ENCODE measurements around the gene SNF8.
"Not testable (repeated sequence)": the region's sequence is repeated elsewhere in the genome, so short reads cannot be mapped to it uniquely, and the experiment has no call there.

Gene SNF8, protein sequence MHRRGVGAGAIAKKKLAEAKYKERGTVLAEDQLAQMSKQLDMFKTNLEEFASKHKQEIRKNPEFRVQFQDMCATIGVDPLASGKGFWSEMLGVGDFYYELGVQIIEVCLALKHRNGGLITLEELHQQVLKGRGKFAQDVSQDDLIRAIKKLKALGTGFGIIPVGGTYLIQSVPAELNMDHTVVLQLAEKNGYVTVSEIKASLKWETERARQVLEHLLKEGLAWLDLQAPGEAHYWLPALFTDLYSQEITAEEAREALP

DNA sequence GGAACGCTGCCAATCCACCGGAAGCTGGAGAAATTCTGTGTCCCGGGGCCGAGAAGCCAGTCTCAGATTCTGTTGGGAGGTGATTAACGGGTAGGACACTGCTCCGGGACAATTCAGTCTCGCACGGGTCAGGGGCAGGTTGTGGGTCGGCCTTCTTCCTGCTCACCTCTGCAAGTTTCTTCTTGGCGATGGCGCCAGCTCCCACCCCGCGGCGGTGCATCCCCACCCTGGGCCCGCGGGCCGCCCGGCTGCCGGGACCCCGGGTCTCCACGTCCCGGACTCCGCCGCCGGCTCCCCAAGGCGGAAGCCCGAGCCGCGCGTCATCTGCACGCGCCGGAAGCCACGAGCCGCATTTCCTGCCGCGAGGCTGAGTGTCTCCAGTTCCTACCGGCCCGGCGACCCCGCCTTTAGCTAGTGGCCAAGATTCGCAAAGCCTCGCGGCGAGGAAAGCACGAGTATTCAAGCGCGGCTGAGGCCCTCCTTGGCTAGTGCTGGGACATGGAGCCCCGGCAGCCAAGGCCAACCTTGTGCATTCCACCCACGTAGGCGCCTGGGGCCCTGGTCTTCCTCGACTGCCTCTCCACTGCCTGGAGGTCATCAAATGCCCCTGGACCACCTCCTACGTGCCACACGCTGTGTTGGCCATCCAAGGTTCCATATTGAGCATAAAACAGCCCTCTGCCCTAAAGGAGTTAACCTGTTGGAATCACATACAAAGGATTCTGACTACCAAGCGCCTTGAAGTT, at the start of gene SNF8:
Gene SNF8 (minus strand): TSS at position 328 of the 746 bp plus-strand sequence. CDS start 108 bp downstream, at position 220.
- peak; percentile 62 to 90 for DNase-seq (ENCODE audit: low read depth in 2 of 2)

- DNase-seq (ENCODE audit: low read depth in 2 of 2), result no peak
These were observed 49.3 kb upstream of the SNF8 start for GRCh38 chr17:48993951-48994350.

DNA sequence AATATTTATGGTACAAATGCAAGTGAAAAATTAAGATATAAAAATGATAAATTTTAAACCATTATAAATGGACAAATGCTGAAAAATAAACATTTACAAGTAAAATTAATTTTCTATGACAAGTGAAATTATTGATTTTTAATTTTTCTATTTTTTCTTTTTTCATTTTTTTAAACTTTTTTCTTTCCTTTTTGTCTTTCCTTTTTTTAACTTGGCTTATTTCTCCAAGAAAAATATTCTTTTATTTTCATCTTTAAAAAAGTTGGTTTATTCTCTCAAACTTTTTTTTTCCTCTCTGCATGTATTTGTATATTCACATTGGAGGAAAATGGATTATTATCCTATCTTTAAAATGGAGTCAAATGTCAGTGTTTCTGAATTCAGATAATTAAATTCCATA, 48.7 kb upstream of the SNF8 start:
- no peak for DNase-seq (ENCODE audit: low read depth in 2 of 2)

DNA sequence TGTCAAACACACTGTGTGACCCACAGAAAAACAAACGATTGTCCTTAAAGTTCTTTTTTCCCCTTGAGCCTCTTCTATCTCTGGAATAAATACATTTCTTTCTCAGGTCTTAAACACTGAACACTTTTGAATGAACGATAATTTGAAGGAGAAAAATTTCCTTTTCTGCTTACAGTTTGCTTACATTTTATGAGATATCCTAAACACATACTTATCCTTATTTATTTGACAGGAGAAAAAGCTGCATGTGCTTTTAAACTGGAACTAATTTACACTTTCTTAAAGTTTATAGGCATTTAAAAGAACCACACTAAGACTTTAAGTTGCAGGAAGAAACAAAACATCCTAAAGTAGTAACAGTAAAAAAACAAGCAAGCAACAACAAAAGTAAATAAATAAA, 47.8 kb upstream of the SNF8 start:
- no peak for DNase-seq (ENCODE audit: low read depth in 2 of 2)

GRCh38 chr17:48990882-48991357, 46.3 kb upstream of the SNF8 start:
- no peak for DNase-seq (ENCODE audit: low read depth in 2 of 2)

GRCh38 chr17:48989100-48989499, 44.5 kb upstream of the SNF8 start:
- DNase-seq (ENCODE audit: low read depth in 2 of 2), result no peak

GRCh38 chr17:48985436-48986245, 41.0 kb upstream of the SNF8 start:
- DNase-seq (ENCODE audit: low read depth in 2 of 2), result no peak

DNA sequence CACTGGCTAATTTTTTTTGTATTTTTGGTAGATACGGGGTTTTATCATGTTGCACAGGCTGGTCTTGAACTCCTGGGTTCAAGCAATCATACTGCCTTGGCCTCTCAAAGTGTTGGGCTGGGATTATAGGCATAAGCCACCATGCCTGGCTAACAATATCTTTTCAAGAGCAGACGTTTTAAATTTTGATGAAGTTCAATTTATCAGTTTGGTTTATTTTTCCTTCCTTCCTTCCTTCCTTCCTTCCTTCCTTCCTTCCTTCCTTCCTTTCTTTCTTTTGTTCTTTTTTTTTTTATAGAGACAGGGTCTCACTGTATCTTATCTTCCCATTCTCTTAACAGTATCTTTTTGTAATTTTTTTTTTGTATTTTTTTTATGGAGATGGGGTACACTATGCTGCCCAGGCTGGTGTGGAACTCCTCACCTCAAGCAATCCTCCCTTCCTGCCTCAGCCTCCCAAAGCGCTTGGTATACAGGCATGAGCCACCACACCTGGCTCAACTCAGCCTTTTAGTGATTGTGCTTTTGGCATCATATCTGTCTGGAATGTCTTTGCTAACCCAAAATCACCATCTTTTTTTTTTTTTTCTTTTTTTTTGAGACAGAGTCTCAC, 37.4 kb upstream of the SNF8 start:
- no peak for DNase-seq (ENCODE audit: low read depth in 2 of 2)

DNA sequence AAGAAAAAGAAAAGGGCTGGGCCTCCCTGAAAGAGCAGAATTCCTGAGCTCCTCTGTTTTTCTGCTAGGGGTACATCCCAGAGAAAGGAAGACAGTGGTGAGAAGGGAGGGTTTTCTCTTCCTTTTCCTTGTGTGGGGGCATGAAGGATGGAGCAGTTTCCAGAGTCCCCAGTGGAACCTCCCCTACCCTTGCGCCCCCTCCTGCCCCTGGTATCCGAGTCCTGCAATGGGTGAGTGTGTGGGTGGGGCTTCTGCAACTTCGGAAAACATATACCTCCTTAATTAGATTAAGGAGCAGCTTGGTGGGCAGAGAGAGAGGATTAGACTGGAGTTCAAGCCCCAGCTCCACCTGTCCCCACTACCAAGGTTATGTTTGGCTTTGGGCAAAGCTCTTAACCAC, 29.2 kb upstream of the SNF8 start:
- no peak for DNase-seq (ENCODE audit: low read depth in 2 of 2)

DNA sequence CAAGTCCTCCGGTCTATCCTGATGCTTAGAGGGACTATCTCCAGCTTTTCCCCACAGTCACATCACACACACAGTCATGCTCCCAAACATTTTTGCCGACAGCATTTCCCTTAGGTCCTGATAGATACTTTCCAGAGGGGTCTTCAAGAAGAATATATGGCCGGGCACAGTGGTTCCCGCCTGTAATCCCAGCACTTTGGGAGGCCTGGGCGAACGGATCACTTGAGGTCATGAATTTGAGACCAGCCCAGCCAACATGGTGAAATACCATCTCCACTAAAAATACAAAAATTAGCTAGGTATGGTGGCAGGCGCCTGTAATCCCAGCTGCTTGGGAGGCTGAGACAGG, 28.1 kb upstream of the SNF8 start:
- no peak for DNase-seq (ENCODE audit: low read depth in 2 of 2)

- DNase-seq (ENCODE audit: low read depth in 2 of 2), result no peak
These were observed 26.4 kb upstream of the SNF8 start for GRCh38 chr17:48970865-48971687.

- no peak for DNase-seq (ENCODE audit: low read depth in 2 of 2)
These were observed 25.6 kb upstream of the SNF8 start for GRCh38 chr17:48970224-48970623.

DNA sequence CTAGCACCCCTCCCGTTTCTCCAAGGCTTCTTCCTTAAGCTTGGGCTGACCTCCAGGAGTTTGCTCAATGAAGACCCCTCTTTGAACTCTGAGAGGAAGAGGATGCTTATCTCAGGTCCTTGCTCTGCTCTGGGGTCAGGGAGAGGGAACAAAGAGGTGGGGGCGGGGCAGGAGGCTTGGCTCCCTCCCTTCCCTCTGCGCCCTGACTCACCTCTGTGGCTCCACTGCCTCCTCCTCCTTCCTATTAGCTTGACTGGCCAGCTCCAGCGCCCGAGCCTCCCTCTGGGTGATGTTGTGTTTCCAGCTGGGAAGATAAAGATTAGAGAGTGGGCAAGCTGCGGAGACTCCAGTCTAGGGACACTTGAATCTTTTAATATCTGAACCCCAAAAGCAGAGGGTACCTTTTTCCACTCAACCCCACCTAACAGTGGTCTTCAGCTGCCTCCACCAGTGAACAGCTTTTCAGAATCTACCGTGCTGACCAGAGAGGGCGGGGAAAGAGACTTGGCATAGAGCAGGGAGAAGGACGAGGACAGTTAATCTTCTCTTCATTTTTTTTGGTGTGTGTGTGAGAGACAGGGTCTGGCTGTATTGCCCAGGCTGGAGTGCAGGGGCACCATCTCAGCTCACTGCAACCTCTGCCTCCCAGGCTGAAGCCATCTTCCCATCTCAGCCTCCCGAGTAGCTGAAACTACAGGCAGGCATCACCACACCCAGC, 17.0 kb upstream of the SNF8 start:
- no peak for DNase-seq (ENCODE audit: low read depth in 2 of 2)

GRCh38 chr17:48960834-48961515, 16.3 kb upstream of the SNF8 start:
- no peak for DNase-seq (ENCODE audit: low read depth in 2 of 2)

- no peak for DNase-seq (ENCODE audit: low read depth in 2 of 2)
These were observed 9.7 kb upstream of the SNF8 start for GRCh38 chr17:48954300-48954755.

- no peak for DNase-seq (ENCODE audit: low read depth in 2 of 2)
These were observed 8.3 kb upstream of the SNF8 start for GRCh38 chr17:48952904-48953303.

GRCh38 chr17:48951572-48951971, 6.9 kb upstream of the SNF8 start:
- DNase-seq (ENCODE audit: low read depth in 2 of 2), result no peak

GRCh38 chr17:48945261-48945651, 614 bp upstream of the SNF8 start:
- not testable (repeated sequence) for DNase-seq (ENCODE audit: low read depth in 2 of 2)

GRCh38 chr17:48933035-48933434, 11.6 kb downstream of the SNF8 start:
- no peak for DNase-seq (ENCODE audit: low read depth in 2 of 2)

- DNase-seq (ENCODE audit: low read depth in 2 of 2), result no peak
These were observed 14.2 kb downstream of the SNF8 start for GRCh38 chr17:48930435-48930873.
